HG03159 (cell line): ENCODE measurements around the gene JPH3.
"Not testable (repeated sequence)": the region's sequence is repeated elsewhere in the genome, so short reads cannot be mapped to it uniquely, and the experiment has no call there.

Experiments
- ATAC-seq: cut with Tn5 transposase; IDR thresholded peaks from one replicate; pipeline ENCODE4 v1.9.1; 2021; ENCODE audit warnings: mild to moderate bottlenecking, moderate library complexity; ENCODE audit not compliant: unreplicated experiment

The JPH3 gene

DNA sequence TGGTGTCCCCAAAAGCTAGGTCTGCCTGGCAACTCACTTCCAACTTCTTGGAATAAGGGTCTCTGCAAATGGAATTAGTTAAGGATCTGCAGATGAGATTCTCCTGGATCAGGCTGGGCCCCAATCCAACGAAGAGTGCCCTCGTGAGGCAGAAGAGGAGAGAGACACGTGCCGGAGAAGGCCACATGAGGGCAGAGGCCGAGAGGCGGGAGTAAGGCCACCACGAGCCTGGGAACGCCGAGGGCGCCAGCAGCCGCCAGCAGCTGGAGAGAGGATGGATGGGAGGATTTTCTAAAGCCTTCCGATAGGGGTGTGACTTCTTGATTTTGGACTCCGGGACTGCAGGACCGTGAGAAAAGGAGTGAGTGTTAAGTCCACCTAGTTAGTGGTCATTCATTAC, 76.3 kb downstream of the JPH3 start:
- no peak for ATAC-seq

DNA sequence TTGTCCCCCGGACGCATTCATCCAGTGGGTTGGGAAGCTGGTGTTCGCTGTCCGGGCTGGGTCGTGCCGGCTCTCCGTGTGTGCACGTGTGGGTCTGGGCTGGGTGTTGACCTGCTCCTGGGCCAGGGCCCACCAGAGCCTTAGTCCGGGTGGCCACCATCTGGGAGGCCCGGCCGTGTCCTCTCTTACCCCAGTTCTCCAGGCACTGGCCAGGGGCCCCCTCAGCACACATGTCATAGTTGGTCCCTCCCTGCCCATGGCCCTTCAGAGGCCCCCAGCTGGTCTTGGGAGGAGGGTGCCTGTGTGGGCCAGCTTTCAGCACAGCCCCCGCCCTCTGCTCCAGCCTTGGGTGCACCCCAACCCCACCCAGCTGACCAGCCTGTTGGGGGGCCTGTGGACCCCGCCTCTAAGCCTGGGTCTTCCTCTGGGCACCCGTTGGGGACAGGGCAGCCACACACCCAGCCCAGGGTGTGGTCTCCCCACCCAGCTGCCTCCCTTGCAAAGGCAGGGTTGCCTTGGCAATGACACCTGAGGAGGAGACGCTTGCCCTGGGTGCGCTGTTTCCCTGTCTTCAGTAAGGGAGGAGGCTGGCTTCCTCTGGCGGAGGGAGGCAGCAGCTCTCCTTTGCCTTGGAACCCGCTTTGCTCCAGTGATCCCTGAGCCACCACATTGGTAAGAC, 77.4 kb downstream of the JPH3 start:
- ATAC-seq: no peak

DNA sequence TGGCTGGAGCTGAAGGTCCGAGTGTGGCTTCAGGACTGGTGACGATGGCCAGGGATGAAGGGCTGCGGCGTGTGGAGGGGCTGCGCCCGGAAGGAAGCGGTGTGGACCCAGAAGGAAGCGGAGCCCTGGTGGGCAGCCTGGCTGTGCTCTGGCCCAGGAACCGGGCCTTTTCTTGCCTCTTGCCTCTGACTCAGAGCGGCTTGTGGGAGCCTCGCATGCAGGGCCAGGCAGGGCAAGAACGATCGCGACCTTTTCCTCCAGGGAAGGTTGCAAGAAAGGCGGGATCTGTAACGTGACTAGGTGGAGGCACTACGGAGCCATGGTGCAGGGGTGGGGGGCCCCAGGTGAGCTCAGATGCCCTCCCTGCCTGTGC, 78.0 kb downstream of the JPH3 start:
- ATAC-seq: no peak

DNA sequence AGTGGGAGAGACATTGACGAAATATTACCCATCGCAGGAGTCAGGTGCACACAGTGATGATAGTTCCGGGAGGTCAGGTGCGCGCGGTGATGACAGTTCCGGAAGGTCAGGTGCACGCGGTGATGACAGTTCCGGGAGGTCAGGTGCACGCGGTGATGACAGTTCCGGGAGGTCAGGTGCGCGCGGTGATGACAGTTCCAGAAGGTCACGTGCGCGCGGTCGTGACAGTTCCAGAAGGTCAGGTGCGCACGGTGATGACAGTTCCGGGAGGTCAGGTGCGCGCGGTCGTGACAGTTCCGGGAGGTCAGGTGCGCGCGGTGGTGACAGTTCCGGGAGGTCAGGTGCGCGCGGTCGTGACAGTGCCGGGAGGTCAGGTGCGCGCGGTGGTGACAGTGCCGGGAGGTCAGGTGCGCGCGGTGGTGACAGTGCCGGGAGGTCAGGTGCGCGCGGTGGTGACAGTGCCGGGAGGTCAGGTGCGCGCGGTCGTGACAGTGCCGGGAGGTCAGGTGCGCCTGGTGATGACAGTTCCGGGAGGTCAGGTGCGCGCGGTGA, 78.8 kb downstream of the JPH3 start:
- not testable (repeated sequence) for ATAC-seq

DNA sequence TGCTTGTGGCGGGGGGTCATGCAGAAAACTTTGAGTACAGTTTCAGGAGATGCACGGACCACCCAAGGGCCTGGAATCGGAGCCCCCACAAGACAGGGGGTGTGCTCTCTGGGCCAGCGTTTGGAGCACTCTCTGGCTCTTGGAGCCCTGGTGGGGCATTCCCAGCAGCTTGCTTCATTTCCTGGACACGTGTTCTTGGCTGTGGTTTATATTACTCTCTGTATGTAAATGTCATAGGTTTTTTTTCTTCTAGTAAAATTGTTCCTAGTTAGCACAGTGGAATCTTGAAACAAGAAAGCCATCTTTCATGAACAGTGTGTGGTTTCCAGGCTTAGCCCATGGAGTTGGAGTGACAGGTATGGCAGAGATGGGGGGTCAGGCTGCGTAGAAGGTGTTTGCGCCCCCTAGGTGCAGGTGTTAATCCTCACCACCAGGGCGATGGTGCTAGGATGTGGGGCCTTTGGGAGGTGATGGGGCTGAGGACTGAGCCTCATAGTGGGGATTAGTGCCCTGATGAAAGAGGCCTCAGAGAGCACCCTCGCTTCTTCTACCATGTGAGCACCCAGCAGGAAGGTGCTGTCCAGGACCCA, 79.8 kb downstream of the JPH3 start:
- no peak for ATAC-seq

DNA sequence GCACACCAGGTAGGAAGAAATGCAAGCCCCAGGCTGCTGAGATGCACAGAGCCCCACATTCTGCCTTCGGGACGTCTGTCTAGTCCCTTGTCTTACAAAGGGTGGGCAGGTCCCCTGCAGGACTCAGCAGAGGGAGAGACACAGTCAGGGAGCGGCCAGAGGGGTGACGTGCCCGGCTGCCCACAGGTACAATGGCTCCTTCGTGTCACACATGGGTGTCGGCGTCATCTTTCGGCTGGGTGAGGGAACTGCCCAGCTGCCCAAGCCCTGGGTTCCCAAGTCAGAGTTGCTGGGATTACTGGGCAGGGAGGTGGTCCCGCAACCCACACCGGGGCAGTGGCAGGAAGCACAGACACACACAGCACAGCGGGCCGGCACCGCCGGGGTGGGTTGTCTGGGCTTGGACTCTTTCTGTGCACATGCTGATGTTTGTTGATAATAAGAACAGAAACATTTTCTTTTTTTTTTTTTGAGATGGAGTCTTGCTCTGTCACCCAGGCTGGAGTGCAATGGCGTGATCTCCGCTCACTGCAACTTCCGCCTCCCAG, 80.6 kb downstream of the JPH3 start:
- no peak for ATAC-seq

DNA sequence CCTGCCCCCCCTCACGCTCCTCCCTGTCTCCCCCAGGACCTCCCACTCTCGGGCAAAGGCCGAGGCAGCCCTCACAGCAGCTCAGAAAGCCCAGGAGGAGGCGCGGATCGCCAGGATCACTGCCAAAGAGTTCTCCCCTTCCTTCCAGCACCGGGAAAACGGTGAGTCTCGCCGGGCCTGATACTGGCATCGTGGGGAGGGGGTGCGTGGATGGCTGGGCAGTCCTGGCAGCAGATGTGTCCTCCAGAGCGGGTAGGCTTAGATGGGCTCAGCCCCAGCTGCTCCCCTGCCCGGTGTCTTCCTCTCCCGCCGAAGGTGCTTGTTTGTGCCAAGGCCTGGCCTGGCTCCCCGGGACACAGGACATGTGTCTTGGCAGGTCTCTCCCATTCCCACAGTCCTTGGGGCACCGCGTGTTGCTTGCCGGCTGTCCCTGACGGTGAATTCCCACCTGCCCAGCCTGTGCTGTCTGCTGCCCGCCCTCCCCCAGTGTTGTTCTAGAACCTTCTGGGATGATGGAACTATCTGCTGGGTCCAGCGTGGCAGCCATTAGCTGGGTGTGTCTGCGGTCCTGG, 81.9 kb downstream of the JPH3 start:
- no peak for ATAC-seq

DNA sequence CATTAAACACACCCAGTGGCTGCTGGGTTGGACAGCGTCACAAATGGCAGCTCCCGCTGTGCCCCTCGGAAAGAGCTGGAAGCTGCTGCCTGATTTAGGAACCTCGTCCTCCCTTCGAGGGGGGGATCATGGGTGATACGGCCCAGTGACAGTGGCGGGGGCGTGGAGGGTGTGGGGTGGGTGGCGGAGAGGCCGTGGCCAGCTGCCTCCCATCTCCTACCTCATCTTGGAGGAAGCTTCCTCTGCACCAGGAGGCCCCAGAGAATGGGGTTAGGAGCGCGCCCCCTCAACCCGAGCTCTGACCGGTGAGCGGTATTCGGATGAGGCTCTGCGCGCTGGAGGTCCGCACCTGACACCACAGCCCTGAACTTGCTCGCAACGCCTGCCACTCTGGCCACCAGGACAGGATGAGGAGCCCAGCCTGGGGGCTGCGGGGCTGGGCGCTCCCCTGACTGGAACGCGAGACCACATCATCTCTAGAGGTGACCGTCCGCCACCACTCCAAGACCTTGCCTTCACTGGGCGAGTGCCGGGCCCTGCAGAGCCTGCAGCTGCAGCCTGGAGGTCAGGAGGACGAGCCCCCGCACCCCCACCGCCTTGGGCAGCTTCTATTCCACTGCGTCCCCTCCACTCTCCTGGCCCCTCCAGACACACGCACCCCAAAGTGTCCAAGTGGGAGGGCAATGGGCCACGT, 82.5 kb downstream of the JPH3 start:
- ATAC-seq: no peak

DNA sequence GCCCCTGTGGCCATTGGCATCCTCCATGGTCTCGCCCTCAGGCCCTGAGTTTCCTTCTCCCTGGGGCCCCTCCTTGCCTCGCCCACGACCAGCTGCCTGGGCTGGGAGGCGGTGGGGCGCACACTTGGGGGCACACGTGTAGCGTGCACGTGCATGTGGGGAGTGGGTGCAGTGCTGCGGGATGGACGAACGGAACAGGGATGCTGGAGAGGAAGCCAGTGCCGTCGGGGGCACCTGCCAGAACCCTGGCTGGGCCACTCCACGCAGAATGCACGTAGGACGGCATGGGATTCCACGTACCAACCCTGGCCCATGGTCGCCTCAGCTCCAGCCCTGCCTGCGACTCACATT, 83.1 kb downstream of the JPH3 start:
- ATAC-seq: no peak

DNA sequence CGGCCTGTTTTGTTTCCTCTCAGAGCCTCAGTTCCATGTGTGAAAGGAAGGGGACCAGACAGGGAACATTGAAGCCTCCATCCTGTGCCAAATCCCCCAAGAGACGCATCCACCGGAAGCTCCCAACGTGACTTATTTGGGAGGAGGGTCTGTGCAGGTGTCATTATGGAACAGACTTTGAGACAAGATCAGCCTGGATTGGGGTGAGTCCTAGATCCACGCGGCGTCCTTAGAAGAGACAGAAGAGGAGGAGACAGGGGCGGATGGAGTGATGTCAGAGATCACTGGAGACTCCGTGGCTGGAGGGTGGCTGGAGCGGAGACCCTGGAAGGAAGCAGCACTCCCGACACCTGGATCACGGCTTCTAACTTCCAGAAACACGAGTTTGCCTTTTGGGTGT, 83.5 kb downstream of the JPH3 start:
- ATAC-seq: no peak

DNA sequence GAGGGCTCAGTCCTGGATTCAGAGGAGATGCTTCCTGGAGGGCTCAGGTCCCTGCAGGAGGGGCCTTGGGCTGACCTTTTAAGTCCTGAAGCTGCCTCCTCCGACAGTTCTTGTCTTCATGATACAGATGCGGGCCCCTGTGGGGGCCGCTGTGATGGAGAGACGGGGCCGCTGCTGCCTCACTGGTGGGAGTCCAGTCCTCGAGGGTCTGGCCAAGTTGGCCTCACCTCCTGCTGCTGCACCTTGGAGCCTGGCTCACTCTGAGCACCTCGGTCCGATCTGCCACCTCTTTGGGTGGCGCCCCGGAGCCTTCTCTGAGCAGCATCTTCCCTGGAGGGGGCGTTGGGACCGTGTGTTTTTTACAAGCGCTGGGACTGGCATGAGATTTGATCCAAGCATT, 84.4 kb downstream of the JPH3 start:
- no peak for ATAC-seq

DNA sequence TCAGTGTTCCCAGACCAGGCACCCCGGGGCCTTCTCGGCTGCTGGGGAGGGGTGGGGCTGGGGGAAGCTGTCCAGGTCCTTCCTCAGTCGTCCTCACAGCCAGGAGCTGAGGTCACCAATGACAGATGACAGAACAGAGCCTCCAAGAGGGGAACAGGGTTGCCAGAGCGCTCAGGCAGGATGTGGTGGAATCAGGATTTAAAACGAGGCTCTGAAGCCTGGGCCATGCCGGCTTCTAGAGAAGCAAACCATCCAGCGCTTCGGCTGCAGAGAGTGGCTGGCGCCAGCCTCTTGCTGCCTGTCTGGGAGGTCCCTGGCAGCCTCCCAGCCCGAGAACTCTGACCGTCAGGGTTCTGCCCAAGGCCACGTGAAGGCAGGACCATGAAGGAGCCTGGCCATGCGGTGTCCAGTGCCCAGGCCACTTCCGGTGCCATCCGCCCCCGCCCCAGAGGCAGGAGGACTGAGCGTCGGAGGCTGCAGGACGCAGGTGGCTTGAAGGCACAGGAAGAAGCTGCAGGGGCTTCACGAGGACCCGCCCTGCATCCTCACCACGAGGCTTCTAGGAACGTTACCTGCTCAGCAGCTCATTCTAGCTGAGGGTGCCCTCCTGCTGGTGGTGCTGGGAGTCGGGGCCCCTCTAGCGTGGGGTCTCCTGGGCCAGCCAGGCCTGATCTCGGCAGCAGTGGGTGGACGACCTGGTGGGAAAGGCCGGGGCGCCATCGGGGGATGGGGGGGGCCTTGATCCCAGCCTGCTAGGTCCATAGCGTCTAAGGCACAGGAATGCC, 85.0 kb downstream of the JPH3 start:
- no peak for ATAC-seq

DNA sequence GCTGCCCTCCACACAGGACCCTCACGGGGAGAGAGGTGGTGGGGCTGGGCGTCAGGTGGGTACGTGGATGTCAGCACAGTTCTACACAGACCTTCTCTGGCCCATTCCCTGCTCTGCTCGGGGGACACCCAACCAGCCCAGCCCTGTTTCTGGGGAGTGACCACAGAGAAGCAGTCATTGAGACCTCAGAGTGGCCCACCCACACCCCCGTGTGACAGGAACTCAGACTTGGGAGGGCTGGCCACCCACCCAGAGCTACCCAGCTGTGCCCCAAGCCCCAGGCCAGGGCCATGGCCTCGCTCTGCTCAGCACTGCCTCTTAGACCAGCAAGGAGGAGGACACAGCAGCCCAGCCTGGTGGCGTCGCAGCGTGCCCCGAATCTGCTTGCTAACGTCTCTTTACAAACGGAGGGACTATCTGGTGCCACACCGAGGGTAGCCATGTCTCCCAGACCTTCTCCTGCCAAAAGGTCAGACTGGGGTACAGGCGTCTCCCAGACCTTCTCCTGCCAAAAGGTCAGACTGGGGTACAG, 85.8 kb downstream of the JPH3 start:
- ATAC-seq: no peak

DNA sequence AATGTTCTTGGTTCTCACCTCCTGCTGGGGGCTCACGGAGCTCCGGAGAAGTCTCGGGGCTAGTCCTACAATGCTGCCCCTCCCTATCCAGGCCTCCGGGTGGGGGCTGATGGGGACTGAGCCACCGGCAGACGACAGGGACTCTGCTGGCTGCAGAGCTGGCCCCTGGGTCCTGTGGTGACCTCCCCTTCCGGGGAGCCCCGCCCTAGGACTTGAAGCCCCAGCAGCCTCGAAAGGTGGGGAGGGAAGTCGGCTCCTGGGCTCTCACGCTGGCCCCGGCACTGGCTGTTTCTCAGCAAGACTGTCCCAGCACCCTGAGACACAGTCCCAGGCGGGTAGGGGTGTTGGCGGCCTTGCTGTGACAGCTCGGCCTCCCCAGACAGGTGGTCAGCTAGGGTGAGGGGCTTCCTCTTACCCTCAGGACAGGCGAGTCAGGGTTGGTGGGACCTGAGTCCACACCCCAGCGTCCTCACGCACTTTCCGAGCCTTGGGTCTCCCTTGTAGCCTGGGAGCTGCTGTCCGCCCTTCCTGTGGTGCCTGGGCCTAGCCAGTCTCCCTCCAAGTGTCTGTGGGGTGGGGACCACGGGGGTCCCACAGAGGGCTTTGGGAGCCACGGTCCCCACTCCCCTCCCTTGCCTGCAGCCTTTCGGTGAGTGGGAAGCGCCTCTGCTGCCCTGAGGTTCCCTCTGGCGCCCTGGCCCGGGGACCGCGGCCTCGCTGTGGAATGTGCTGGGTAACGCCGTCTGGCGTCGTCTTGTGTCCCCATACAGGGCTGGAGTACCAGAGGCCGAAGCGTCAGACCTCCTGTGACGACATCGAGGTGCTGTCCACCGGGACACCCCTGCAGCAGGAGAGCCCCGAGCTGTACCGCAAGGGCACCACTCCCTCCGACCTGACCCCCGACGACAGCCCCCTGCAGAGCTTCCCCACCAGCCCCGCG, 86.8 kb downstream of the JPH3 start:
- no peak for ATAC-seq

DNA sequence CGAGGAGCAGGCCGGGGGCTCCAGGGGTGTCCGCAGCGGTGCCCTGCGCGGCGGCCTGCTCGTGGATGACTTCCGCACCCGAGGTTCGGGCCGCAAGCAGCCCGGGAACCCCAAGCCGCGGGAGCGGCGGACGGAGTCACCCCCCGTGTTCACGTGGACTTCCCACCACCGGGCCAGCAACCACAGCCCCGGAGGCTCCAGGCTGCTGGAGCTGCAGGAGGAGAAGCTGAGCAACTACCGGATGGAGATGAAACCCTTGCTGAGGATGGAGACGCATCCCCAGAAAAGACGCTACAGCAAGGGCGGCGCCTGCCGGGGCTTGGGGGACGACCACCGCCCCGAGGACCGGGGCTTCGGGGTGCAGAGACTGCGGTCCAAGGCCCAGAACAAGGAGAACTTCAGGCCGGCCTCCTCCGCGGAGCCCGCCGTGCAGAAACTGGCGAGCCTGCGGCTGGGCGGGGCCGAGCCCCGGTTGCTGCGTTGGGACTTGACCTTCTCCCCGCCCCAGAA, 87.7 kb downstream of the JPH3 start:
- no peak for ATAC-seq

DNA sequence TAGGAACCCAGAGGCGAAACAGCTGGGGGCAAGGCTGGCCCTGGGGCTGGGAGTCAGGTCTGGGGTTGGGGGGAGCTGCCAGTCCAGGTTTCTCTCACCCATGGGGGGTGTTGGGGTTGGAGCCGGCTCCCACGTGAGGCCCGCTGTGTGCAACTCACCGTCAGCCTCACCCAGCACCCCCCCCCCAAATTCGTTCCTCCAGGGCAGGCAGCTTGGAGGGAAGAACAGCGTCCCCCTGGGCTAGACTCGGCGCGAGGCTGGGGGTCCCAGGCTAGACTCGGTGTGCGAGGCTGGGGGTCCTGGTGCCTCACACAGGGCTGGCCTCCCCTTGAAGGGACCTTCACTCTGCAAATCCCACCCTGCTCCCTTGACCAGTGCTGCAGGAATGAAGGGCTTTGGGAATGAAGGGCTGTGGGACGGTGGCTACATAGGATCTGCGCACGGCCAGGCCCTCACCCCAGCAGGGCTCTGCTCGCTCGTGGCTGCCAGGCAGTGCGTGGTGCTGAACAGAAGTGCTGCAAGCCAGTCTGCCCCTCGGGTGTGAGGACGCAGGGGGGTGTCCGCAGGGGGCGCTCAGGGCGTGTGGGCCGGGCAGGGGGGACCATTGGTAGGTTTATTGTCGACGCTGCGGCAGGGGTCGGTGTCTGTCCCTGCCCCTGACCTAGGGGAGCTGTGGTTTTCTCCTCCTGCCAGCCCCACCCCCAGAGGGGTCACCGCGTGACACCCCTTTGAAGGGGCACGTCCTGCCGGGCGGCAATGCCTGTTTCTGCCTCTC, 88.8 kb downstream of the JPH3 start:
- no peak for ATAC-seq

DNA sequence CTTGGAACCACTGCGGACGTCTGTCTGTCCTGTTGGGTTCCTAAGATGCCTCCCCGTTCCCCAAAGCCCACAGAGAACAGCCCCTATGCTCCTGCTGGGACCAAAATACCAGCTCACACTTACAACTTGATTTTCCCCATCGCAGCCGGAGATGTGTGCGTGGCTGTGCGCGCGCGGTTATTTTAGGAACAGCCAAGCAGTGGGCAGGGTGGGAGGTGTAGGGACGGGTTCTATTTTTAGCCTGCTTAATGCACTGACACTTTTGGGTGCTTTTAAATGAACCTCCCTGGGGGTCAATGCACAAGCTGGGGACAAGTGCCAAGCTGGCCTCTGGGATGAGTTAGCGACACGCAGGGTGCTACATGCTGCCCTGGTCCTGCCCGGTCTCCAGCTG, 89.4 kb downstream of the JPH3 start:
- no peak for ATAC-seq

DNA sequence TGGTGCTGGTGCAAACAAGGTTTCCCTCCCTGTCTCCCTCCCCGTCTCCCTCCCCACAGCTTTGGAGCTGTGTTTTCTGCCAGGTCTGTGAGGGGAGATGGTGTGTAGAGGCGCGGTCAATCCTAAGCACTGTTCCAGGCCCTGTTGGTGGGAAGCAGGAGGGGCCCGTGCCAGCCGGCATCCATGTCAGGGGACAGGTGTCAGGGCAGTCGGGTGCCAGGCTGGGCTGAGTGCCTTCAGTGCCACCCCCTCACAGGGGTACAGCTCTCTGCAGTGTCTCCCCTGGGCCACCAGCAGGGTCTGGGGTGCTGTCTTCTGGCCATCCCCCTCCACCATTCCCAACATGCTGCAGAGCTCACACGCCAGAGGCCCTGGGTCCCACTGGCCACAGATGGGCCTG, 89.9 kb downstream of the JPH3 start:
- no peak for ATAC-seq

DNA sequence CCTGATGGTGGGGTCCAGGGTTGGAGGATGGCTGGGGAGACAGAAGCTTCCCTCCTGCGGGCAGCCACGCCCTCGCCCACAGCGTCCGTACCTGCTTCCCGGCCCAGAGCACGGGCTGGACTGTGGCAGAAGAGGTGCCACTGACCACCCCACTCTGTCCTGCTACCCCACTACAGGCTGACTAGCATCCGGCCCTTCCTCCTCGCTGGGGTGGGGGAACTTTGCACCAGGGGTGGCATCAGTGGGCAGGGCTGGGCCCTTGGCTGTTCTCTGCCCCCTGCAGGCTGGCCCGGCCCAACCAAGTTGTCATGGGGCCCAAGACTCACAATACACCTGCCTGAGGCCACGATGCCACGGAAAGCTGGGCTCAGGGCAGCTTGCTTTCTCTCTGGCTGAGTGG, 90.4 kb downstream of the JPH3 start:
- no peak for ATAC-seq
